Vagina (tissue), 2 donors: Measurements from ENCODE around the gene PTPN2.

Source experiments
- POLR2A ChIP-seq, 2 donors: fragments of 450-650 bp; IDR thresholded peaks; one replicate each; pipeline ENCODE4 v1.6.1; 2017; ENCODE audit warnings: antibody characterized with exemption in 2 of 2, mild to moderate bottlenecking in 2 of 2, moderate library complexity in 2 of 2
- POLR2AphosphoS5 ChIP-seq, 2 donors: sonication (generic); formaldehyde crosslinking; IDR thresholded peaks; one replicate each; pipeline ENCODE4 v1.9.0; 2017; ENCODE audit warnings: antibody characterized with exemption in 2 of 2, mild to moderate bottlenecking in 2 of 2, low read depth in 1 of 2; ENCODE audit not compliant: insufficient read depth in 1 of 2
- TF ChIP-seq, protein P1 (sequence below), 3 experiments: fragments of 450-650 bp in 2 of 3; fragments of 200-600 bp in 1 of 3; sonication (generic) in 1 of 3; IDR thresholded peaks; one replicate each; pipeline ENCODE4 v1.5.1; 2017 to 2019; ENCODE audit warnings: antibody characterized with exemption in 3 of 3, mild to moderate bottlenecking in 2 of 3, moderate library complexity in 2 of 3

DNA sequence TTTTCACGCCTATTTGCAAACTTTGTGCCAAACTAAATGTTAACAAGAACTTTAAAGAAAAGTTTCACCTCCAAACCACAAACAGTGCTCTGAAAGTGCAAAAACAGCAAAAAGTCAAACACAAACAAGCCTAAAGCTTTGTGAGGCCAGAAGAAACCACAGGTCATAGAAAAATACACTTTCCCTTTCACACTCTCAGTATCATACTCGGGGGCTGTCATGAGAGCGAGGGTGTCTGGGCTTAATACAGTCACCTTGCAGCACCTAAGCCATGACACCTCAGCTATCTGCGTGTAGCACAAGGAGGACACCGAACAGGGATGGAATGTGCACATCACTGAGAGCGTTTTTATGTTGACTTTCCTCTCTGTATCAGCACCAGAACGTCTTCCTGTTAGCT lies 37.1 kb upstream of the PTPN2 start:
- TF ChIP-seq, protein P1, sequence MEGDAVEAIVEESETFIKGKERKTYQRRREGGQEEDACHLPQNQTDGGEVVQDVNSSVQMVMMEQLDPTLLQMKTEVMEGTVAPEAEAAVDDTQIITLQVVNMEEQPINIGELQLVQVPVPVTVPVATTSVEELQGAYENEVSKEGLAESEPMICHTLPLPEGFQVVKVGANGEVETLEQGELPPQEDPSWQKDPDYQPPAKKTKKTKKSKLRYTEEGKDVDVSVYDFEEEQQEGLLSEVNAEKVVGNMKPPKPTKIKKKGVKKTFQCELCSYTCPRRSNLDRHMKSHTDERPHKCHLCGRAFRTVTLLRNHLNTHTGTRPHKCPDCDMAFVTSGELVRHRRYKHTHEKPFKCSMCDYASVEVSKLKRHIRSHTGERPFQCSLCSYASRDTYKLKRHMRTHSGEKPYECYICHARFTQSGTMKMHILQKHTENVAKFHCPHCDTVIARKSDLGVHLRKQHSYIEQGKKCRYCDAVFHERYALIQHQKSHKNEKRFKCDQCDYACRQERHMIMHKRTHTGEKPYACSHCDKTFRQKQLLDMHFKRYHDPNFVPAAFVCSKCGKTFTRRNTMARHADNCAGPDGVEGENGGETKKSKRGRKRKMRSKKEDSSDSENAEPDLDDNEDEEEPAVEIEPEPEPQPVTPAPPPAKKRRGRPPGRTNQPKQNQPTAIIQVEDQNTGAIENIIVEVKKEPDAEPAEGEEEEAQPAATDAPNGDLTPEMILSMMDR (IDR thresholded peaks at IDR 0.05): no peak
- TF ChIP-seq POLR2A (IDR thresholded peaks at IDR 0.05) (no peak), POLR2AphosphoS5 (IDR thresholded peaks at IDR 0.05; ENCODE audit: insufficient read depth in 1 of 2, low read depth in 1 of 2) (no peak)
